SK-N-SH treated with all-trans-retinoic acid at 6 μM for 48 hours (cell line): ENCODE measurements around the gene HOXA13.

ENCODE experiments used
- ATAC-seq: fragments of 200-7000 bp; cut with Tn5 transposase; 3 replicates; pipeline ENCODE4 v1.9.1; 2020; ENCODE audit warnings: mild to moderate bottlenecking, moderate library complexity
- ARNTL ChIP-seq: fragments of 450-650 bp; formaldehyde crosslinking; IDR thresholded peaks from 2 replicates; pipeline ENCODE4 v1.5.0; 2020; ENCODE audit warnings: low read depth, mild to moderate bottlenecking, moderate library complexity, borderline replicate concordance
- ESRRG ChIP-seq: fragments of 250-450 bp; sonication (Bioruptor Pico); IDR thresholded peaks from 2 replicates; pipeline ENCODE4 v1.6.1; 2021; ENCODE audit warnings: mild to moderate bottlenecking
- PPARA ChIP-seq: fragments of 250-450 bp; sonication (Bioruptor Pico); IDR thresholded peaks from 2 replicates; pipeline ENCODE4 v1.5.0; 2020; ENCODE audit warnings: mild to moderate bottlenecking, borderline replicate concordance
- RARB ChIP-seq: fragments of 250-450 bp; sonication (Bioruptor Pico); IDR thresholded peaks from 2 replicates; pipeline ENCODE4 v1.8.0; 2021; ENCODE audit warnings: mild to moderate bottlenecking, moderate library complexity
- TOX ChIP-seq: fragments of 250-450 bp; sonication (Bioruptor Pico); IDR thresholded peaks from 2 replicates; pipeline ENCODE4 v1.8.0; 2021; ENCODE audit warnings: mild to moderate bottlenecking, moderate library complexity, borderline replicate concordance
- ZC3H10 ChIP-seq: fragments of 250-450 bp; sonication (Bioruptor Pico); IDR thresholded peaks from 2 replicates; pipeline ENCODE4 v1.5.1; 2021; ENCODE audit warnings: mild to moderate bottlenecking, moderate library complexity
- ZFP3 ChIP-seq: fragments of 250-450 bp; sonication (Bioruptor Pico); IDR thresholded peaks from 2 replicates; pipeline ENCODE4 v1.5.0; 2020; ENCODE audit warnings: mild to moderate bottlenecking, moderate library complexity
- ZNF565 ChIP-seq: fragments of 450-650 bp; formaldehyde crosslinking; conservative IDR thresholded peaks from 2 replicates; pipeline ENCODE4 v1.5.0; 2020; ENCODE audit warnings: low read depth, mild to moderate bottlenecking, moderate library complexity
- ZNF70 ChIP-seq: fragments of 450-650 bp; formaldehyde crosslinking; IDR thresholded peaks from 2 replicates; pipeline ENCODE4 v1.5.0; 2020; ENCODE audit warnings: mild to moderate bottlenecking, moderate library complexity
- ZNF8 ChIP-seq: fragments of 450-650 bp; formaldehyde crosslinking; IDR thresholded peaks from 2 replicates; pipeline ENCODE4 v1.5.0; 2020; ENCODE audit warnings: mild to moderate bottlenecking, moderate library complexity
- TF ChIP-seq, protein P1 (sequence below): fragments of 250-450 bp; sonication (Bioruptor Pico); IDR thresholded peaks from 2 replicates; pipeline ENCODE4 v1.8.0; 2020; ENCODE audit warnings: mild to moderate bottlenecking, moderate library complexity, borderline replicate concordance
- TF ChIP-seq, protein P2 (sequence below): fragments of 250-450 bp; sonication (Bioruptor Pico); IDR thresholded peaks from 2 replicates; pipeline ENCODE4 v1.5.0; 2020; ENCODE audit warnings: mild to moderate bottlenecking, moderate library complexity
- TF ChIP-seq, protein P3 (sequence below): fragments of 250-450 bp; sonication (Bioruptor Pico); IDR thresholded peaks from 2 replicates; pipeline ENCODE4 v1.5.1; 2020; ENCODE audit warnings: low read depth, mild to moderate bottlenecking, moderate library complexity
- TF ChIP-seq, protein P4 (sequence below): fragments of 250-450 bp; sonication (Bioruptor Pico); IDR thresholded peaks from 2 replicates; pipeline ENCODE4 v1.8.0; 2021; ENCODE audit warnings: low read depth, mild to moderate bottlenecking, moderate library complexity, borderline replicate concordance
- TF ChIP-seq, protein P5 (sequence below): fragments of 250-450 bp; sonication (Bioruptor Pico); IDR thresholded peaks from 2 replicates; pipeline ENCODE4 v1.5.1; 2021; ENCODE audit warnings: mild to moderate bottlenecking, moderate library complexity

HOXA13 gene

DNA sequence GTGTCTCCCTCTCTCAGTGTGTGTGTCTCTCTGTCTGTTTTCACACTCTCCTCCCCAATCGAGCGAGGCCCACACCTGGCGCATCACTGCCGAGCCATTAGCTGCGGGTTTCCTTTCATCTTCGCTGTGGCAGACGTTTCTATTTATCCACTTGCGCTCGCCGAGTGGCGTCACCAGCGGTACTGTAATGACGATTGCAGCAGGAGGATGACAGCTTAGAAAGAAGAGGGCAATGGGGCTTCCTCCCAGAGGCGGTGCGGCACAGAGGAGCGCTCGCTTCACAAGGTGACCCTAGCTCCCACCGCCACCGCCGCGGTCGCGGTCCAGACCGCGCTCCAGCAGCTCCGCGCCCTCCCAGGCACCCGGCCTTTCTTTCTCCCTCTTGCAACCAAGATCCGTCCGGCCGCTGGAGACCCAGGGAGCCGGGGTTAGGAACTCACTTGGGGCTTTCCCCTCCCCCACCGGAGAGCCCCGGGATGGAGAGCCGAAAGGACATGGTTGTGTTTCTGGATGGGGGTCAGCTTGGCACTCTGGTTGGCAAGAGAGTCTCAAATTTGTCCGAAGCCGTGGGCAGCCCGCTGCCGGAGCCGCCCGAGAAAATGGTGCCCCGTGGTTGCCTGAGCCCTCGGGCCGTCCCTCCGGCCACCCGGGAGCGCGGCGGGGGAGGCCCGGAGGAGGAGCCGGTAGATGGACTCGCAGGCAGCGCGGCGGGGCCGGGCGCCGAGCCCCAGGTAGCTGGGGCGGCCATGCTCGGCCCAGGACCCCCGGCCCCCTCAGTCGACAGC is 42.9 kb upstream of the HOXA13 start, which contains the start of gene EVX1:
EVX1 (plus strand) TSS at position 248 of the 785 bp plus-strand sequence; CDS start at position 477, 229 bp downstream.
- TF ChIP-seq ARNTL = no peak
- no peak for TF ChIP-seq ZFP3 (CRISPR knock-in tag)
- TF ChIP-seq, protein P1, sequence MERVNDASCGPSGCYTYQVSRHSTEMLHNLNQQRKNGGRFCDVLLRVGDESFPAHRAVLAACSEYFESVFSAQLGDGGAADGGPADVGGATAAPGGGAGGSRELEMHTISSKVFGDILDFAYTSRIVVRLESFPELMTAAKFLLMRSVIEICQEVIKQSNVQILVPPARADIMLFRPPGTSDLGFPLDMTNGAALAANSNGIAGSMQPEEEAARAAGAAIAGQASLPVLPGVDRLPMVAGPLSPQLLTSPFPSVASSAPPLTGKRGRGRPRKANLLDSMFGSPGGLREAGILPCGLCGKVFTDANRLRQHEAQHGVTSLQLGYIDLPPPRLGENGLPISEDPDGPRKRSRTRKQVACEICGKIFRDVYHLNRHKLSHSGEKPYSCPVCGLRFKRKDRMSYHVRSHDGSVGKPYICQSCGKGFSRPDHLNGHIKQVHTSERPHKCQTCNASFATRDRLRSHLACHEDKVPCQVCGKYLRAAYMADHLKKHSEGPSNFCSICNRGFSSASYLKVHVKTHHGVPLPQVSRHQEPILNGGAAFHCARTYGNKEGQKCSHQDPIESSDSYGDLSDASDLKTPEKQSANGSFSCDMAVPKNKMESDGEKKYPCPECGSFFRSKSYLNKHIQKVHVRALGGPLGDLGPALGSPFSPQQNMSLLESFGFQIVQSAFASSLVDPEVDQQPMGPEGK (CRISPR knock-in tag) = no peak
- TF ChIP-seq, protein P2, sequence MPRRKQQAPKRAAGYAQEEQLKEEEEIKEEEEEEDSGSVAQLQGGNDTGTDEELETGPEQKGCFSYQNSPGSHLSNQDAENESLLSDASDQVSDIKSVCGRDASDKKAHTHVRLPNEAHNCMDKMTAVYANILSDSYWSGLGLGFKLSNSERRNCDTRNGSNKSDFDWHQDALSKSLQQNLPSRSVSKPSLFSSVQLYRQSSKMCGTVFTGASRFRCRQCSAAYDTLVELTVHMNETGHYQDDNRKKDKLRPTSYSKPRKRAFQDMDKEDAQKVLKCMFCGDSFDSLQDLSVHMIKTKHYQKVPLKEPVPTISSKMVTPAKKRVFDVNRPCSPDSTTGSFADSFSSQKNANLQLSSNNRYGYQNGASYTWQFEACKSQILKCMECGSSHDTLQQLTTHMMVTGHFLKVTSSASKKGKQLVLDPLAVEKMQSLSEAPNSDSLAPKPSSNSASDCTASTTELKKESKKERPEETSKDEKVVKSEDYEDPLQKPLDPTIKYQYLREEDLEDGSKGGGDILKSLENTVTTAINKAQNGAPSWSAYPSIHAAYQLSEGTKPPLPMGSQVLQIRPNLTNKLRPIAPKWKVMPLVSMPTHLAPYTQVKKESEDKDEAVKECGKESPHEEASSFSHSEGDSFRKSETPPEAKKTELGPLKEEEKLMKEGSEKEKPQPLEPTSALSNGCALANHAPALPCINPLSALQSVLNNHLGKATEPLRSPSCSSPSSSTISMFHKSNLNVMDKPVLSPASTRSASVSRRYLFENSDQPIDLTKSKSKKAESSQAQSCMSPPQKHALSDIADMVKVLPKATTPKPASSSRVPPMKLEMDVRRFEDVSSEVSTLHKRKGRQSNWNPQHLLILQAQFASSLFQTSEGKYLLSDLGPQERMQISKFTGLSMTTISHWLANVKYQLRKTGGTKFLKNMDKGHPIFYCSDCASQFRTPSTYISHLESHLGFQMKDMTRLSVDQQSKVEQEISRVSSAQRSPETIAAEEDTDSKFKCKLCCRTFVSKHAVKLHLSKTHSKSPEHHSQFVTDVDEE (CRISPR knock-in tag) = no peak
- no peak for TF ChIP-seq ZNF8 (CRISPR knock-in tag)
- TF ChIP-seq, protein P3, sequence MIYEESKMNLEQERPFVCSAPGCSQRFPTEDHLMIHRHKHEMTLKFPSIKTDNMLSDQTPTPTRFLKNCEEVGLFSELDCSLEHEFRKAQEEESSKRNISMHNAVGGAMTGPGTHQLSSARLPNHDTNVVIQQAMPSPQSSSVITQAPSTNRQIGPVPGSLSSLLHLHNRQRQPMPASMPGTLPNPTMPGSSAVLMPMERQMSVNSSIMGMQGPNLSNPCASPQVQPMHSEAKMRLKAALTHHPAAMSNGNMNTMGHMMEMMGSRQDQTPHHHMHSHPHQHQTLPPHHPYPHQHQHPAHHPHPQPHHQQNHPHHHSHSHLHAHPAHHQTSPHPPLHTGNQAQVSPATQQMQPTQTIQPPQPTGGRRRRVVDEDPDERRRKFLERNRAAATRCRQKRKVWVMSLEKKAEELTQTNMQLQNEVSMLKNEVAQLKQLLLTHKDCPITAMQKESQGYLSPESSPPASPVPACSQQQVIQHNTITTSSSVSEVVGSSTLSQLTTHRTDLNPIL (CRISPR knock-in tag) = no peak
- no peak for TF ChIP-seq ZNF70 (CRISPR knock-in tag)
- TF ChIP-seq, protein P4, sequence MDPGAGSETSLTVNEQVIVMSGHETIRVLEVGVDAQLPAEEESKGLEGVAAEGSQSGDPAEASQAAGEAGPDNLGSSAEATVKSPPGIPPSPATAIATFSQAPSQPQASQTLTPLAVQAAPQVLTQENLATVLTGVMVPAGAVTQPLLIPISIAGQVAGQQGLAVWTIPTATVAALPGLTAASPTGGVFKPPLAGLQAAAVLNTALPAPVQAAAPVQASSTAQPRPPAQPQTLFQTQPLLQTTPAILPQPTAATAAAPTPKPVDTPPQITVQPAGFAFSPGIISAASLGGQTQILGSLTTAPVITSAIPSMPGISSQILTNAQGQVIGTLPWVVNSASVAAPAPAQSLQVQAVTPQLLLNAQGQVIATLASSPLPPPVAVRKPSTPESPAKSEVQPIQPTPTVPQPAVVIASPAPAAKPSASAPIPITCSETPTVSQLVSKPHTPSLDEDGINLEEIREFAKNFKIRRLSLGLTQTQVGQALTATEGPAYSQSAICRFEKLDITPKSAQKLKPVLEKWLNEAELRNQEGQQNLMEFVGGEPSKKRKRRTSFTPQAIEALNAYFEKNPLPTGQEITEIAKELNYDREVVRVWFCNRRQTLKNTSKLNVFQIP (CRISPR knock-in tag) = no peak
- TF ChIP-seq, protein P5, sequence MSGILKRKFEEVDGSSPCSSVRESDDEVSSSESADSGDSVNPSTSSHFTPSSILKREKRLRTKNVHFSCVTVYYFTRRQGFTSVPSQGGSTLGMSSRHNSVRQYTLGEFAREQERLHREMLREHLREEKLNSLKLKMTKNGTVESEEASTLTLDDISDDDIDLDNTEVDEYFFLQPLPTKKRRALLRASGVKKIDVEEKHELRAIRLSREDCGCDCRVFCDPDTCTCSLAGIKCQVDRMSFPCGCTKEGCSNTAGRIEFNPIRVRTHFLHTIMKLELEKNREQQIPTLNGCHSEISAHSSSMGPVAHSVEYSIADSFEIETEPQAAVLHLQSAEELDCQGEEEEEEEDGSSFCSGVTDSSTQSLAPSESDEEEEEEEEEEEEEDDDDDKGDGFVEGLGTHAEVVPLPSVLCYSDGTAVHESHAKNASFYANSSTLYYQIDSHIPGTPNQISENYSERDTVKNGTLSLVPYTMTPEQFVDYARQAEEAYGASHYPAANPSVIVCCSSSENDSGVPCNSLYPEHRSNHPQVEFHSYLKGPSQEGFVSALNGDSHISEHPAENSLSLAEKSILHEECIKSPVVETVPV = no peak
- TF ChIP-seq RARB (CRISPR knock-in tag) = no peak
- ATAC-seq = no peak

DNA sequence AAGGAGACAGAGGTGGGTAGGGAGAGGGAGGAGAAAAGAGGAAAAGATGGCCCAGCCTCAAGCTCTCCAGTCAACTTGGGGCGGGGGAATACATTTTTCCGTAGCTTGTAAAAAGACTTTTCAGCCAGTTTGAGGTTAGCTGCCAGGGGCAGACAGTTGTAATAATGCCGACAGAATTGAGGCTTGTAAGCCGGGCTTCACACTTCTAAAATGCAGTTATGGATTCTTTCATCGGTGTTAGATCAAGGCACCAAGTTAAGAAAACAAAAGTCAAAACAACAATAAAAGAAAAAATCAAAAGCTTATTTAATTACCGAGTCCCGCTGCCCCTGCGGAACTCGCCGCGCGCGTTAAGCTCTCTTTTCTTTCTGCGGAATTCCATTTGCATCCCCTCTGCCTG is 42.3 kb upstream of the HOXA13 start:
- ATAC-seq = no peak
- TF ChIP-seq ARNTL = no peak
- TF ChIP-seq ZFP3 (CRISPR knock-in tag) = no peak
- no peak for TF ChIP-seq TOX (CRISPR knock-in tag)

DNA sequence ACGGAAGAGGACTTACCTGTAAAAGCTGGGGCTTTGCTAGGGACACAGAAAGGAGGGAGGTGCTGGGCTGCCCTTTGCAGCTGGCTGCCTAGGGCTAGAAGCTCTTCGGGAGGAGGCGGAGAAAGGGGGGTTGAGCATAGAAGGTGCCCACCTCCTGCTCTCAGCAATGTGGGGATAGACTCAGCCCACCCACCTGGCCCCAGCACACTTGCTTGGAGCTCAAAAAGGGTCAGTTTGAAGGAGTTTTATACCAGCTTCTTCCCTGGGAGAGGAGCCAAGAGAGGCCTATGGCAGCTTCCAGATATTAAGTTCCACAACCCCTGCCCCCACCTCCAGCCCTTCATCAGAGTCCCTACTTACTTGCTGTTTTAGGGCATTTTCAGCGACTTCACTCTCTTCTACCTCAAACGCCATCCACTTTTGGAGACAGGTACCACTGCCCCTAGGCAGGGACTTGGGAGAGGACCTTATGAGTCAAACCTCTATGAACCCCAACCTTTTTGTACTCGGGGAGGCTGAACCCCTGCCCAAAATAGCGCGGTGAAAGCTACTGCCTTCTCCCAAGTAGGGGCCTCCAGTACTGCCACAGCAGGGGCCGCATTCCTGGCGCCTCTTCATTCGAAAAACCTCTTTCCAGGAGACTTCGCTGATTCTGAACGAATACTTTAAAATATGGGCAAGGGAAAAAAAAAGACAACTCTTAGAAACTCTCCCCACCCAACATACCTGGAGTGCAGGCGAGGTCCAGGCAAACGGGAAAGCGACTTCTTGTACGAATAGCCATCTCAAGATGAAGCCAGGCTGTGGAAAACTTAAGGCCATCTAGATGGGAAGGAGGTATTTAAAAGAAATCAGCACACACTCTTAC is 41.5 kb upstream of the HOXA13 start:
- ATAC-seq = no peak
- TF ChIP-seq ESRRG (CRISPR knock-in tag) (no peak), ZC3H10 (CRISPR knock-in tag) (no peak), RARB (CRISPR knock-in tag) (no peak), ZNF565 (no peak), PPARA (no peak)
- TF ChIP-seq, protein P2 (CRISPR knock-in tag) = no peak
- TF ChIP-seq, protein P5 = no peak
- TF ChIP-seq, protein P4 (CRISPR knock-in tag) = no peak
- TF ChIP-seq, all 23 proteins: peak for 0
